ENCODE measurements around the gene PHLDA2.

GRCh38 chr11:2933375-2934020 is 4.3 kb upstream of the PHLDA2 start:
- no peak for TF ChIP-seq SRF (IDR thresholded peaks at IDR 0.05; ENCODE audit: low read depth)
- no peak for TF ChIP-seq POLR2A (IDR thresholded peaks at IDR 0.05; ENCODE audit: borderline replicate concordance, extremely low read depth, insufficient read depth, insufficient read length)
- TF ChIP-seq CTCF (IDR thresholded peaks at IDR 0.05 in 2 of 3, conservative IDR thresholded peaks at IDR 0.05 in 1 of 3; ENCODE audit: borderline replicate concordance in 1 of 3, insufficient read depth in 1 of 3, low read depth in 2 of 3, low read length in 2 of 3) = no peak
- no peak for TF ChIP-seq CBX3 (IDR thresholded peaks at IDR 0.05; ENCODE audit: low read depth)
- no peak for TF ChIP-seq EZH2phosphoT487 (IDR thresholded peaks at IDR 0.05; ENCODE audit: borderline replicate concordance)
- no peak for TF ChIP-seq YY1 (IDR thresholded peaks at IDR 0.05; ENCODE audit: extremely low read depth, insufficient replicate concordance, low read depth, low read length)
- no peak for TF ChIP-seq JUND (IDR thresholded peaks at IDR 0.05)
- TF ChIP-seq ATF3 (IDR thresholded peaks at IDR 0.05) = no peak
